H1 (cell line): ENCODE data around the gene BRIP1.

Experiments used
- EP300 ChIP-seq, 2 experiments: IDR thresholded peaks; 1 replicate in 1 of 2; 2 replicates in 1 of 2; pipeline ENCODE4 v1.6.1; 2011 to 2012; ENCODE audit warnings: low read depth in 2 of 2, low read length in 2 of 2, mild to moderate bottlenecking in 2 of 2, borderline replicate concordance in 1 of 2, inconsistent platforms in 1 of 2, moderate library complexity in 1 of 2
- POLR2A ChIP-seq, 2 experiments: IDR thresholded peaks; 1 replicate in 1 of 2; 2 replicates in 1 of 2; pipeline ENCODE4 v1.6.1; 2011; ENCODE audit warnings: low read depth in 2 of 2, low read length in 2 of 2, mild to moderate bottlenecking in 2 of 2; ENCODE audit errors: control extremely low read depth in 1 of 2
- RBBP5 ChIP-seq: IDR thresholded peaks from 2 replicates; pipeline ENCODE4 v1.7.1; 2012; ENCODE audit warnings: low read depth, mild to moderate bottlenecking, inconsistent platforms, low read length, moderate library complexity, borderline replicate concordance
- RXRA ChIP-seq: IDR thresholded peaks from 2 replicates; pipeline ENCODE4 v1.6.1; 2011; ENCODE audit warnings: low read depth, mild to moderate bottlenecking, low read length, moderate library complexity; ENCODE audit not compliant: insufficient read depth
- SRF ChIP-seq: IDR thresholded peaks from 2 replicates; pipeline ENCODE4 v1.6.1; 2011; ENCODE audit warnings: mild to moderate bottlenecking, low read depth, low read length, moderate library complexity
- YY1 ChIP-seq: IDR thresholded peaks from 2 replicates; pipeline ENCODE4 v1.6.1; 2011; ENCODE audit warnings: low read depth, mild to moderate bottlenecking, low read length
- ZNF274 ChIP-seq: IDR thresholded peaks from 2 replicates; pipeline ENCODE4 v1.7.0; 2012; ENCODE audit warnings: low read length, borderline replicate concordance; ENCODE audit errors: extremely low read depth
- TF ChIP-seq, protein P1 (sequence below), 3 experiments: IDR thresholded peaks; 1 replicate in 2 of 3; 2 replicates in 1 of 3; pipeline versions ENCODE4 v1.5.1 to v1.6.1; 2011; ENCODE audit warnings: low read length in 3 of 3, mild to moderate bottlenecking in 3 of 3, inconsistent platforms in 2 of 3, low read depth in 1 of 3, moderate library complexity in 1 of 3; ENCODE audit not compliant: insufficient read depth in 1 of 3; ENCODE audit errors: control extremely low read depth in 1 of 3
- TF ChIP-seq, protein P2 (sequence below): IDR thresholded peaks from 2 replicates; pipeline ENCODE4 v1.6.1; 2011; ENCODE audit warnings: low read depth, mild to moderate bottlenecking, low read length; ENCODE audit not compliant: insufficient read depth

DNA sequence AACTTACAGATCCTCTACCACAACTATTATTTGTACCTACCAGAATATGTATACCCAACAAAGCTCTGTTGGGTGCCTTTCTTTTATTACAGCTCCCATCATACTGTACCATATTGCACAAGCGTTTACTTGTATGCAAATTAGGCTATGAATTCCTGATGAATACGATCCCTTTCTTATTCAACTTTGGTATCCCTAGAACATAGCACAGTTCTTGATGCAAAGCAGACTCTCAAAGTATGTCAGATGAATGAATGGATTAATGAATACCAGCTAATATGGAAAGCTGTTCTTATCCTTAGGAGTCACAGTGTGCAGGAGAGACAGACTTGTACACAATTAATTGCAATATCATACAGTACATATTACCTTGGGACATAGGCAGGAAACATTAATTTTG is 192.6 kb downstream of the BRIP1 start:
- no peak for TF ChIP-seq RXRA
- TF ChIP-seq, protein P1, sequence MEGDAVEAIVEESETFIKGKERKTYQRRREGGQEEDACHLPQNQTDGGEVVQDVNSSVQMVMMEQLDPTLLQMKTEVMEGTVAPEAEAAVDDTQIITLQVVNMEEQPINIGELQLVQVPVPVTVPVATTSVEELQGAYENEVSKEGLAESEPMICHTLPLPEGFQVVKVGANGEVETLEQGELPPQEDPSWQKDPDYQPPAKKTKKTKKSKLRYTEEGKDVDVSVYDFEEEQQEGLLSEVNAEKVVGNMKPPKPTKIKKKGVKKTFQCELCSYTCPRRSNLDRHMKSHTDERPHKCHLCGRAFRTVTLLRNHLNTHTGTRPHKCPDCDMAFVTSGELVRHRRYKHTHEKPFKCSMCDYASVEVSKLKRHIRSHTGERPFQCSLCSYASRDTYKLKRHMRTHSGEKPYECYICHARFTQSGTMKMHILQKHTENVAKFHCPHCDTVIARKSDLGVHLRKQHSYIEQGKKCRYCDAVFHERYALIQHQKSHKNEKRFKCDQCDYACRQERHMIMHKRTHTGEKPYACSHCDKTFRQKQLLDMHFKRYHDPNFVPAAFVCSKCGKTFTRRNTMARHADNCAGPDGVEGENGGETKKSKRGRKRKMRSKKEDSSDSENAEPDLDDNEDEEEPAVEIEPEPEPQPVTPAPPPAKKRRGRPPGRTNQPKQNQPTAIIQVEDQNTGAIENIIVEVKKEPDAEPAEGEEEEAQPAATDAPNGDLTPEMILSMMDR (IDR thresholded peaks at IDR 0.05; ENCODE audit: control extremely low read depth in 1 of 3, insufficient read depth in 1 of 3, low read depth in 1 of 3, low read length in 3 of 3): no peak
- TF ChIP-seq EP300 (IDR thresholded peaks at IDR 0.05; ENCODE audit: borderline replicate concordance in 1 of 2, low read depth in 2 of 2, low read length in 2 of 2): no peak
- no peak for TF ChIP-seq RBBP5
- TF ChIP-seq POLR2A (IDR thresholded peaks at IDR 0.05; ENCODE audit: control extremely low read depth in 1 of 2, low read depth in 2 of 2, low read length in 2 of 2): no peak
- no peak for TF ChIP-seq YY1
- TF ChIP-seq ZNF274: no peak
- no peak for TF ChIP-seq SRF
- TF ChIP-seq, protein P2, sequence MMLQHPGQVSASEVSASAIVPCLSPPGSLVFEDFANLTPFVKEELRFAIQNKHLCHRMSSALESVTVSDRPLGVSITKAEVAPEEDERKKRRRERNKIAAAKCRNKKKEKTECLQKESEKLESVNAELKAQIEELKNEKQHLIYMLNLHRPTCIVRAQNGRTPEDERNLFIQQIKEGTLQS: no peak
